Esophagus muscularis mucosa (tissue), 3 donors: ENCODE measurements around the gene ZWILCH.

Experiments
- POLR2A ChIP-seq: fragments of 450-650 bp; IDR thresholded peaks from one replicate; pipeline ENCODE4 v1.6.1; 2017; ENCODE audit warnings: antibody characterized with exemption, moderate library complexity, mild to moderate bottlenecking, low read depth
- POLR2AphosphoS5 ChIP-seq, 2 donors: sonication (generic); formaldehyde crosslinking; IDR thresholded peaks; one replicate each; pipeline ENCODE4 v1.6.1; 2017; ENCODE audit warnings: antibody characterized with exemption in 2 of 2
- TF ChIP-seq, protein P1 (sequence below), 3 experiments: fragments of 200-600 bp in 2 of 3; fragments of 450-650 bp in 1 of 3; sonication (generic) in 2 of 3; IDR thresholded peaks; one replicate each; pipeline ENCODE4 v1.5.1; 2017 to 2019; ENCODE audit warnings: antibody characterized with exemption in 3 of 3, mild to moderate bottlenecking in 2 of 3, moderate library complexity in 1 of 3

DNA sequence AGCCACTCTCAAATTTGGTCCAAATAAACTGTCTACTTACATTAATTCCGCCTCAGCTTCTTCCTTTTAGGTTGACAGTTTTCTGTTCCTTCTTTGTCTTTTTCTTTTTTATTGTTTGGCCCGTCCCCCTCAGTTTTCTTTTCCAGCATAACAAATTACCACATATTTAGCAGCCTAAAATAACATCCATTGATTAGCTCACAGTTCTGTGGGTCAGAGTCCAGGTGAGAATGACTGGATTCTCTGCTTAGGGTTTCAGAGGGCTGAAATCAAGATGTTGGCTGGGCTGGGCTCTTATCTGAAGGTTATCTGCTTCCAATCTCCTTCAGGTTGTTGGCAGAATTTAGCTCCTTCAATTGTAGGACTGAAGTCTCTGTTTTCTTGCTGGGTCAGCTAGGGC is 85.3 kb downstream of the ZWILCH start:
- no peak for TF ChIP-seq POLR2AphosphoS5 (IDR thresholded peaks at IDR 0.05)
- TF ChIP-seq POLR2A: no peak
- TF ChIP-seq, protein P1, sequence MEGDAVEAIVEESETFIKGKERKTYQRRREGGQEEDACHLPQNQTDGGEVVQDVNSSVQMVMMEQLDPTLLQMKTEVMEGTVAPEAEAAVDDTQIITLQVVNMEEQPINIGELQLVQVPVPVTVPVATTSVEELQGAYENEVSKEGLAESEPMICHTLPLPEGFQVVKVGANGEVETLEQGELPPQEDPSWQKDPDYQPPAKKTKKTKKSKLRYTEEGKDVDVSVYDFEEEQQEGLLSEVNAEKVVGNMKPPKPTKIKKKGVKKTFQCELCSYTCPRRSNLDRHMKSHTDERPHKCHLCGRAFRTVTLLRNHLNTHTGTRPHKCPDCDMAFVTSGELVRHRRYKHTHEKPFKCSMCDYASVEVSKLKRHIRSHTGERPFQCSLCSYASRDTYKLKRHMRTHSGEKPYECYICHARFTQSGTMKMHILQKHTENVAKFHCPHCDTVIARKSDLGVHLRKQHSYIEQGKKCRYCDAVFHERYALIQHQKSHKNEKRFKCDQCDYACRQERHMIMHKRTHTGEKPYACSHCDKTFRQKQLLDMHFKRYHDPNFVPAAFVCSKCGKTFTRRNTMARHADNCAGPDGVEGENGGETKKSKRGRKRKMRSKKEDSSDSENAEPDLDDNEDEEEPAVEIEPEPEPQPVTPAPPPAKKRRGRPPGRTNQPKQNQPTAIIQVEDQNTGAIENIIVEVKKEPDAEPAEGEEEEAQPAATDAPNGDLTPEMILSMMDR (IDR thresholded peaks at IDR 0.05): no peak
